ENCODE data around the gene SERPINB10.

Gene SERPINB10

DNA sequence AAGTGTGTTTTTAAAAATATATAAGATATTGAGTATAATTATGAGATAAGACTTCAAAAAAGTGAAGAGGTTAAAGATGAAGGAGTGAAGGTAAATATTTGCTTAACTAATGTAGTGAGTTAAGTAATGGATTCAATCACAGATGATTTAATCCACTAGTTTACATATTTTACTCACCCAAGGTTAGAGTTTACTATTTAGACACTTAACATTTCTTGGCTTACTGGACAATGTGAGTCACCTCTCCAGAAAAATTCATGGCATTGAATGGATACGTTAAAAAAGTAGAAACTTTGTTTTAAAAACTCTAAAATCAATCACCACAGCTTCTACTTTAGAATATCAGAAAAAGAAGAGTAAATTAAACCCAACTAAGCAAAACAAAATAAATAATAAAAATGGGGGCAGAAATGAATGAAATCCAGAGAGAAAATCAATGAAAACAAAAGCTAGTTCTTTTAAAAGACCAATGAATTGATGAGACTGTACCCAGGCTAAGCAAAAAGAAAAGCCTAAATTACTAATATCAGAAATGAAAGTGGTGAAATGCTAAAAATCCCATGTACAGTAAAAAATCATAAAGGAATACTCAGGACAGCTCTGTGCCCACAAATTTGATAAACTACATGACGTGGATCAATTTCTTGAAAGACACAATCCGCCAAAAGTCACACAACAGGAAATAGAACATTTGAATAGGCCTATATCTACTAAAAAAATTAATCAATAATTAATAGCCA, 39.5 kb downstream of the SERPINB10 start:
- H3K36me3 ChIP-seq (ENCODE audit: control insufficient read depth in 2 of 2, insufficient read depth in 1 of 2, low read length in 2 of 2): no peaks in the 10 kb centered on the region
- H3K27ac ChIP-seq (ENCODE audit: extremely low read depth, low read depth, low read length): no peak overlapping the region
- CTCF ChIA-PET: interaction anchor here (0.6 to 3.8 kb wide), 2 partner anchors 11 to 90 kb away, joined by 3 to 20 read pairs; no protein-coding TSS in a partner anchor
- TF ChIP-seq ZNF133 (tag by site-specific recombination; IDR thresholded peaks at IDR 0.05) (no peak), ZNF521 (tag by site-specific recombination; IDR thresholded peaks at IDR 0.05) (no peak), ZNF610 (tag by site-specific recombination; IDR thresholded peaks at IDR 0.05; ENCODE audit: borderline replicate concordance) (no peak), ZNF132 (tag by site-specific recombination; IDR thresholded peaks at IDR 0.05; ENCODE audit: borderline replicate concordance) (no peak), ZNF707 (tag by site-specific recombination; IDR thresholded peaks at IDR 0.05) (no peak), GLIS1 (tag by site-specific recombination; IDR thresholded peaks at IDR 0.05) (no peak), KLF8 (tag by site-specific recombination; IDR thresholded peaks at IDR 0.05) (no peak), KLF1 (tag by site-specific recombination; IDR thresholded peaks at IDR 0.05) (no peak)
- TF ChIP-seq, protein P1, sequence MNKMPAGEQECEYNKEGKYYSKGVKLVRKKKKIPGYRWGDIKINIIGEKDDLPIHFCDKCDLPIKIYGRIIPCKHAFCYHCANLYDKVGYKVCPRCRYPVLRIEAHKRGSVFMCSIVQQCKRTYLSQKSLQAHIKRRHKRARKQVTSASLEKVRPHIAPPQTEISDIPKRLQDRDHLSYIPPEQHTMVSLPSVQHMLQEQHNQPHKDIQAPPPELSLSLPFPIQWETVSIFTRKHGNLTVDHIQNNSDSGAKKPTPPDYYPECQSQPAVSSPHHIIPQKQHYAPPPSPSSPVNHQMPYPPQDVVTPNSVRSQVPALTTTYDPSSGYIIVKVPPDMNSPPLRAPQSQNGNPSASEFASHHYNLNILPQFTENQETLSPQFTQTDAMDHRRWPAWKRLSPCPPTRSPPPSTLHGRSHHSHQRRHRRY (tag by site-specific recombination; IDR thresholded peaks at IDR 0.05): no peak
- TF ChIP-seq, protein P2, sequence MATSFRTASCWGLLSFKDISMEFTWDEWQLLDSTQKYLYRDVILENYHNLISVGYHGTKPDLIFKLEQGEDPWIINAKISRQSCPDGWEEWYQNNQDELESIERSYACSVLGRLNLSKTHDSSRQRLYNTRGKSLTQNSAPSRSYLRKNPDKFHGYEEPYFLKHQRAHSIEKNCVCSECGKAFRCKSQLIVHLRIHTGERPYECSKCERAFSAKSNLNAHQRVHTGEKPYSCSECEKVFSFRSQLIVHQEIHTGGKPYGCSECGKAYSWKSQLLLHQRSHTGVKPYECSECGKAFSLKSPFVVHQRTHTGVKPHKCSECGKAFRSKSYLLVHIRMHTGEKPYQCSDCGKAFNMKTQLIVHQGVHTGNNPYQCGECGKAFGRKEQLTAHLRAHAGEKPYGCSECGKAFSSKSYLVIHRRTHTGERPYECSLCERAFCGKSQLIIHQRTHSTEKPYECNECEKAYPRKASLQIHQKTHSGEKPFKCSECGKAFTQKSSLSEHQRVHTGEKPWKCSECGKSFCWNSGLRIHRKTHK (tag by site-specific recombination; IDR thresholded peaks at IDR 0.05): no peak
- no peaks in the 10 kb centered on the region for H3K4me1 ChIP-seq (ENCODE audit: control insufficient read depth, insufficient read depth, low read length)
- H3K9me3 ChIP-seq (ENCODE audit: control insufficient read depth, insufficient read depth, low read depth, low read length): no peaks in the 10 kb centered on the region
- POLR2A ChIA-PET: no interaction called here
- H3K4me3 ChIP-seq (ENCODE audit: low read depth, low read length): no peak overlapping the region

DNA sequence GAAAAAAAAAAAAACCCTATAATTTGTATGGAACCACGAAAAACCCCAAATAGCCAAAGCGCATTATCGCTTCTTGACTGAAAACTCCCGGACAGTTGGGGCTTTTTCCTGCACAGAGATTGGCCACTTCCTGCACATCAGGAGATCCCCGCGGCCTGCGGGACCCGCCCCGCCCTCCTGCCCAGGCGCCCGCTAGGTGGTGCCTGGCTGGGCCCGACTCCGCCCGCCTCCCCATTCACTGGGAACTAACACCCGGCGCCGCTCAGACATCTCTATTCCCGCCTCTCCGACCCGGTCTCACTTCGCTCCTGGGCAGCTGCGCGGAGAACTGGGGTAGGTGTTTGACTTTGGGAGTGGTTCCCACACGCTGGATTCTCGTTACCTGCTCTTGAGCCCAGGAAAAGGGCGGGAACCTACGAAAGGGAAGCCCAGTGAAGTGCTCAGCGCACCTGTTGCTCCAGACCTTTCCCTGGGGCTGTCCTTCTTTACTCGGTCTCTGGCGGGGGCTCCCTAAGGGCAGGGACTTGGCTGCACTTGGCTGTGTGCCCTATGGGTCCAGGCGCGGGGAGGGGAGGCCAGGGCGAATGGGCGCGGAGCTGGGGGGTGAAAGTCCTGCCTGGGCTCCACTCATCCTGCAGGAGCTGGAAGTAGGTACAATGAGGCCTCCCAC, 41.4 kb downstream of the SERPINB10 start, which contains the start of gene HMSD:
Gene HMSD, plus strand, starts transcription at position 234 of the 670 bp plus-strand sequence. CDS start 4,155 bp downstream, outside the sequence.
- ChIA-PET POLR2A (no interaction called here), CTCF (interaction anchor here (0.7 to 2.4 kb wide), 4 partner anchors 8 to 988 kb away, joined by 3 to 11 read pairs (median 4); no protein-coding TSS in a partner anchor)
- Histone ChIP-seq H3K4me3 (ENCODE audit: low read depth, low read length) (peak within 1 kb of the TSS; percentile 32), H3K9me3 (ENCODE audit: control insufficient read depth, insufficient read depth, low read depth, low read length) (no peaks in the 10 kb centered on the region), H3K27ac (ENCODE audit: extremely low read depth, low read depth, low read length) (peak within 1 kb of the TSS; percentile 58), H3K36me3 (ENCODE audit: control insufficient read depth in 2 of 2, insufficient read depth in 1 of 2, low read length in 2 of 2) (no peaks in the 10 kb centered on the region; a peak in 1 of 3 replicates), H3K4me1 (ENCODE audit: control insufficient read depth, insufficient read depth, low read length) (no peaks in the 10 kb centered on the region)
- TF ChIP-seq GLIS2 (tag by site-specific recombination; IDR thresholded peaks at IDR 0.05): peak; percentile 61
- TF ChIP-seq ZBTB8A (tag by site-specific recombination; IDR thresholded peaks at IDR 0.05): peak; percentile 64
- peak; percentile 80 for TF ChIP-seq SP2 (tag by site-specific recombination; IDR thresholded peaks at IDR 0.05)
- no peak for TF ChIP-seq ZFP41 (tag by site-specific recombination; IDR thresholded peaks at IDR 0.05; ENCODE audit: borderline replicate concordance)
- peak; percentile 91 for TF ChIP-seq SCRT1 (tag by site-specific recombination; IDR thresholded peaks at IDR 0.05; ENCODE audit: borderline replicate concordance)
- TF ChIP-seq, protein P3, sequence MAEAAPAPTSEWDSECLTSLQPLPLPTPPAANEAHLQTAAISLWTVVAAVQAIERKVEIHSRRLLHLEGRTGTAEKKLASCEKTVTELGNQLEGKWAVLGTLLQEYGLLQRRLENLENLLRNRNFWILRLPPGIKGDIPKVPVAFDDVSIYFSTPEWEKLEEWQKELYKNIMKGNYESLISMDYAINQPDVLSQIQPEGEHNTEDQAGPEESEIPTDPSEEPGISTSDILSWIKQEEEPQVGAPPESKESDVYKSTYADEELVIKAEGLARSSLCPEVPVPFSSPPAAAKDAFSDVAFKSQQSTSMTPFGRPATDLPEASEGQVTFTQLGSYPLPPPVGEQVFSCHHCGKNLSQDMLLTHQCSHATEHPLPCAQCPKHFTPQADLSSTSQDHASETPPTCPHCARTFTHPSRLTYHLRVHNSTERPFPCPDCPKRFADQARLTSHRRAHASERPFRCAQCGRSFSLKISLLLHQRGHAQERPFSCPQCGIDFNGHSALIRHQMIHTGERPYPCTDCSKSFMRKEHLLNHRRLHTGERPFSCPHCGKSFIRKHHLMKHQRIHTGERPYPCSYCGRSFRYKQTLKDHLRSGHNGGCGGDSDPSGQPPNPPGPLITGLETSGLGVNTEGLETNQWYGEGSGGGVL (tag by site-specific recombination; IDR thresholded peaks at IDR 0.05): no peak
- TF ChIP-seq ZNF311 (tag by site-specific recombination; IDR thresholded peaks at IDR 0.05; ENCODE audit: borderline replicate concordance): no peak
- 0 out of 2 replicates have a peak, but pooled peaks have one; percentile 21 for TF ChIP-seq PRDM1 (tag by site-specific recombination; IDR thresholded peaks at IDR 0.05)
- TF ChIP-seq ZNF335 (tag by site-specific recombination; conservative IDR thresholded peaks at IDR 0.05): 0 out of 2 replicates have a peak, but pooled peaks have one; percentile 15
- TF ChIP-seq, protein P4, sequence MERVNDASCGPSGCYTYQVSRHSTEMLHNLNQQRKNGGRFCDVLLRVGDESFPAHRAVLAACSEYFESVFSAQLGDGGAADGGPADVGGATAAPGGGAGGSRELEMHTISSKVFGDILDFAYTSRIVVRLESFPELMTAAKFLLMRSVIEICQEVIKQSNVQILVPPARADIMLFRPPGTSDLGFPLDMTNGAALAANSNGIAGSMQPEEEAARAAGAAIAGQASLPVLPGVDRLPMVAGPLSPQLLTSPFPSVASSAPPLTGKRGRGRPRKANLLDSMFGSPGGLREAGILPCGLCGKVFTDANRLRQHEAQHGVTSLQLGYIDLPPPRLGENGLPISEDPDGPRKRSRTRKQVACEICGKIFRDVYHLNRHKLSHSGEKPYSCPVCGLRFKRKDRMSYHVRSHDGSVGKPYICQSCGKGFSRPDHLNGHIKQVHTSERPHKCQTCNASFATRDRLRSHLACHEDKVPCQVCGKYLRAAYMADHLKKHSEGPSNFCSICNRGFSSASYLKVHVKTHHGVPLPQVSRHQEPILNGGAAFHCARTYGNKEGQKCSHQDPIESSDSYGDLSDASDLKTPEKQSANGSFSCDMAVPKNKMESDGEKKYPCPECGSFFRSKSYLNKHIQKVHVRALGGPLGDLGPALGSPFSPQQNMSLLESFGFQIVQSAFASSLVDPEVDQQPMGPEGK (tag by site-specific recombination; IDR thresholded peaks at IDR 0.05): peak; percentile 30; the same call in 1 of the 2 replicates
- TF ChIP-seq SCRT2 (tag by site-specific recombination; IDR thresholded peaks at IDR 0.05): peak; percentile 99
- TF ChIP-seq, protein P5, sequence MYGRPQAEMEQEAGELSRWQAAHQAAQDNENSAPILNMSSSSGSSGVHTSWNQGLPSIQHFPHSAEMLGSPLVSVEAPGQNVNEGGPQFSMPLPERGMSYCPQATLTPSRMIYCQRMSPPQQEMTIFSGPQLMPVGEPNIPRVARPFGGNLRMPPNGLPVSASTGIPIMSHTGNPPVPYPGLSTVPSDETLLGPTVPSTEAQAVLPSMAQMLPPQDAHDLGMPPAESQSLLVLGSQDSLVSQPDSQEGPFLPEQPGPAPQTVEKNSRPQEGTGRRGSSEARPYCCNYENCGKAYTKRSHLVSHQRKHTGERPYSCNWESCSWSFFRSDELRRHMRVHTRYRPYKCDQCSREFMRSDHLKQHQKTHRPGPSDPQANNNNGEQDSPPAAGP (tag by site-specific recombination; IDR thresholded peaks at IDR 0.05): no peak
- no peak for TF ChIP-seq ZBTB48 (tag by site-specific recombination; IDR thresholded peaks at IDR 0.05)
- TF ChIP-seq ZNF239 (tag by site-specific recombination; IDR thresholded peaks at IDR 0.05): no peak
- peak; percentile 55 for TF ChIP-seq SP3 (tag by site-specific recombination; IDR thresholded peaks at IDR 0.05)
- TF ChIP-seq ZXDB (tag by site-specific recombination; IDR thresholded peaks at IDR 0.05): peak; percentile 23; the same call in 1 of the 2 replicates
- TF ChIP-seq ZBTB17 (tag by site-specific recombination; IDR thresholded peaks at IDR 0.05): peak; percentile 60; the same call in 1 of the 2 replicates

Measured in HEK293 (cell line).